Keratinocyte (primary cell): ENCODE results near the gene ZBTB20.

Source experiments
- EZH2 ChIP-seq: IDR thresholded peaks from one replicate; pipeline ENCODE4 v1.6.1; 2012; ENCODE audit warnings: inconsistent platforms, mild to moderate bottlenecking, low read length, moderate library complexity
- TF ChIP-seq, protein P1 (sequence below), 3 experiments: IDR thresholded peaks in 1 of 3; conservative IDR thresholded peaks in 1 of 3; optimal IDR thresholded peaks in 1 of 3; 2 replicates in 2 of 3; 3 replicates in 1 of 3; pipeline versions ENCODE3 to v1.5.1; 2011; ENCODE audit warnings: low read length in 3 of 3, mild to moderate bottlenecking in 3 of 3, moderate library complexity in 2 of 3, control low read depth in 1 of 3, inconsistent platforms in 1 of 3; ENCODE audit not compliant: insufficient read depth in 2 of 3; ENCODE audit errors: extremely low read depth in 1 of 3

DNA sequence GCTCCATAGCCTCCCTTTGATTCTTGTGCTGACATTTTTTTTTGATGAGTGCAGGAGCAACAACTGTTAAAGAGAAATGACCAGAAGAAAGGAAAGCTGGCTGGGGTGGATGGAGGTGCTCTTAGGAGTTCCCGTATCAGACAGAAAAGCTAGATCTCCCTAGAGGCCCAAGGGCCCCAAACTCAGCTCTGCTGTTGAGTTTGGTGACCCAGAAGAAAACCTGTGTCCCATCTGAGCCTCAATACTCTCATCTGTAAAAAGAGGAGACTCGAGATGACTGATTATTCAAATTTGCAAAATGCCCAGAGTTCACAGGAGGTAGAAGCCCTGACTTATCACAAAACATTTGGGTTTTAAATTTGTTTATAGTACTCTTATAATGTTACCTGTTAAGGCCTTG is 710.9 kb downstream of the ZBTB20 start:
- TF ChIP-seq, protein P1, sequence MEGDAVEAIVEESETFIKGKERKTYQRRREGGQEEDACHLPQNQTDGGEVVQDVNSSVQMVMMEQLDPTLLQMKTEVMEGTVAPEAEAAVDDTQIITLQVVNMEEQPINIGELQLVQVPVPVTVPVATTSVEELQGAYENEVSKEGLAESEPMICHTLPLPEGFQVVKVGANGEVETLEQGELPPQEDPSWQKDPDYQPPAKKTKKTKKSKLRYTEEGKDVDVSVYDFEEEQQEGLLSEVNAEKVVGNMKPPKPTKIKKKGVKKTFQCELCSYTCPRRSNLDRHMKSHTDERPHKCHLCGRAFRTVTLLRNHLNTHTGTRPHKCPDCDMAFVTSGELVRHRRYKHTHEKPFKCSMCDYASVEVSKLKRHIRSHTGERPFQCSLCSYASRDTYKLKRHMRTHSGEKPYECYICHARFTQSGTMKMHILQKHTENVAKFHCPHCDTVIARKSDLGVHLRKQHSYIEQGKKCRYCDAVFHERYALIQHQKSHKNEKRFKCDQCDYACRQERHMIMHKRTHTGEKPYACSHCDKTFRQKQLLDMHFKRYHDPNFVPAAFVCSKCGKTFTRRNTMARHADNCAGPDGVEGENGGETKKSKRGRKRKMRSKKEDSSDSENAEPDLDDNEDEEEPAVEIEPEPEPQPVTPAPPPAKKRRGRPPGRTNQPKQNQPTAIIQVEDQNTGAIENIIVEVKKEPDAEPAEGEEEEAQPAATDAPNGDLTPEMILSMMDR (optimal IDR thresholded peaks at IDR 0.05 in 1 of 3, IDR thresholded peaks at IDR 0.05 in 1 of 3, conservative IDR thresholded peaks at IDR 0.05 in 1 of 3; ENCODE audit: extremely low read depth in 1 of 3, insufficient read depth in 2 of 3, low read length in 3 of 3): no peak
- no peak for TF ChIP-seq EZH2
